Left ventricle myocardium inferior (tissue), 1 donor: ENCODE measurements around the gene GAN. TPM values are rescaled to one million over a fixed set of nuclear protein-coding genes. Genes with fewer than 3 reads are reported as not detected.

Experiments used
- DNase-seq: peaks from one replicate; pipeline ENCODE4 v3.0.0-alpha.2; 2020
- H3K27ac ChIP-seq: fragments of 200-600 bp; replicated peaks from 2 replicates; pipeline ENCODE4 v1.8.0; 2021
- H3K27me3 ChIP-seq: fragments of 200-600 bp; 2 replicates; pipeline ENCODE4 v1.8.0; 2021; ENCODE audit warnings: low read depth
- H3K36me3 ChIP-seq: fragments of 200-600 bp; 2 replicates; pipeline ENCODE4 v1.8.0; 2021
- H3K4me1 ChIP-seq: fragments of 200-600 bp; 2 replicates; pipeline ENCODE4 v1.8.0; 2021
- H3K4me3 ChIP-seq: fragments of 200-600 bp; 2 replicates; pipeline ENCODE4 v1.8.0; 2021; ENCODE audit warnings: mild to moderate bottlenecking, moderate library complexity
- H3K9me3 ChIP-seq: fragments of 200-600 bp; replicated peaks from 2 replicates; pipeline ENCODE4 v1.8.0; 2021
- CTCF ChIP-seq: fragments of 200-600 bp; IDR thresholded peaks from 2 replicates; pipeline ENCODE4 v1.8.0; 2021; ENCODE audit warnings: antibody characterized with exemption, mild to moderate bottlenecking, borderline replicate concordance
- intact Hi-C: fragments of 100-400 bp; cut with micrococcal nuclease; formaldehyde crosslinking; loops from one replicate; pipeline ENCODE4 v1.11.0; 2022
- total RNA-seq: library from RNA; stranded (reverse); fragmentation: NEBNext Ultra II Directional; extraction: Animal tissue kit (Norgen Biotek cat#: 25700); gene quantifications from one replicate; pipeline ENCODE4 v1.2.1, GENCODE V29; 2021
- donor health status: DM: no; HTN: yes; CAD: no; lungs with severe emphysema.

GAN gene
- total RNA-seq, 1 donor from 2014 or later = 9.0 TPM

- TF ChIP-seq CTCF = no peak
- H3K27ac ChIP-seq = peak overlapping the region; percentile 95
- no peaks in the 10 kb centered on the region for H3K9me3 ChIP-seq
- peaks cover 73% of the 10 kb centered on the region for H3K4me1 ChIP-seq
- no peaks in the 10 kb centered on the region for H3K36me3 ChIP-seq
- peak overlapping the region; percentile 93 for H3K4me3 ChIP-seq
- H3K27me3 ChIP-seq = no peaks in the 10 kb centered on the region
- intact Hi-C loops = no loop called here
- DNase-seq = peak; percentile 58
Observed at GRCh38 chr16:81315271-81316175, 761 bp downstream of the GAN start.

- Histone ChIP-seq H3K4me1 (peaks cover 73% of the 10 kb centered on the region), H3K9me3 (no peaks in the 10 kb centered on the region), H3K27ac (peak overlapping the region; percentile 95), H3K27me3 (no peaks in the 10 kb centered on the region), H3K36me3 (no peaks in the 10 kb centered on the region), H3K4me3 (peak overlapping the region; percentile 93)
- no peak for DNase-seq
- no peak for TF ChIP-seq CTCF
- intact Hi-C loops = no loop called here
Observed at GRCh38 chr16:81316176-81316496, 1.4 kb downstream of the GAN start.

- no peaks in the 10 kb centered on the region for H3K27me3 ChIP-seq
- intact Hi-C loops = no loop called here
- H3K27ac ChIP-seq = peak overlapping the region; percentile 43
- no peaks in the 10 kb centered on the region for H3K9me3 ChIP-seq
- no peaks in the 10 kb centered on the region for H3K36me3 ChIP-seq
- TF ChIP-seq CTCF = no peak
- peaks cover 70% of the 10 kb centered on the region for H3K4me1 ChIP-seq
- DNase-seq = no peak
- H3K4me3 ChIP-seq = no peak overlapping the region
Observed at GRCh38 chr16:81318711-81319110, 3.9 kb downstream of the GAN start.

- Histone ChIP-seq H3K27ac (peak overlapping the region; percentile 43), H3K9me3 (no peaks in the 10 kb centered on the region), H3K27me3 (no peaks in the 10 kb centered on the region), H3K4me1 (peaks cover 64% of the 10 kb centered on the region), H3K4me3 (no peak overlapping the region), H3K36me3 (no peaks in the 10 kb centered on the region)
- intact Hi-C loops = no loop called here
- DNase-seq = no peak
- no peak for TF ChIP-seq CTCF
Observed at GRCh38 chr16:81319221-81319912, 4.6 kb downstream of the GAN start.

- Histone ChIP-seq H3K27ac (no peak overlapping the region), H3K4me3 (no peak overlapping the region), H3K36me3 (no peaks in the 10 kb centered on the region), H3K27me3 (no peaks in the 10 kb centered on the region), H3K9me3 (no peaks in the 10 kb centered on the region), H3K4me1 (peaks cover 48% of the 10 kb centered on the region)
- no peak for TF ChIP-seq CTCF
- intact Hi-C loops = no loop called here
- DNase-seq = no peak
Observed at GRCh38 chr16:81321039-81321438, 6.3 kb downstream of the GAN start.
